Keratinocyte (primary cell): ENCODE measurements around the gene OSBPL1A. TPM values are rescaled to one million over a fixed set of nuclear protein-coding genes. Genes with fewer than 3 reads are reported as not detected.

Source experiments
- DNase-seq: peaks from one replicate; pipeline ENCODE4 v3.0.0-alpha.2; 2011; ENCODE audit warnings: low read depth, missing footprints, low spot score
- FAIRE-seq: peaks from 2 replicates; lab custom pipeline; 2011; peaks lifted over from hg19 to GRCh38; lab: Jason Lieb, UNC
- H2AFZ ChIP-seq: 2 replicates; pipeline ENCODE4 v1.6.0; 2012; ENCODE audit warnings: low read length, control low read depth, inconsistent platforms; ENCODE audit not compliant: control insufficient read depth
- H3K27ac ChIP-seq: 2 replicates; pipeline ENCODE4 v1.5.1; 2011; ENCODE audit warnings: low read length; ENCODE audit not compliant: control insufficient read depth, insufficient read depth
- H3K27me3 ChIP-seq: 3 replicates; pipeline ENCODE4 v1.6.0; 2011; ENCODE audit warnings: low read length; ENCODE audit not compliant: control insufficient read depth, insufficient read depth; ENCODE audit errors: extremely low read depth
- H3K36me3 ChIP-seq, 2 experiments: 2 replicates in 1 of 2; 3 replicates in 1 of 2; pipeline ENCODE4 v1.5.1; 2011; ENCODE audit warnings: low read length in 2 of 2, mild to moderate bottlenecking in 1 of 2; ENCODE audit not compliant: control insufficient read depth in 2 of 2, insufficient read depth in 2 of 2; ENCODE audit errors: extremely low read depth in 1 of 2
- H3K4me1 ChIP-seq: 3 replicates; pipeline ENCODE4 v1.5.1; 2011; ENCODE audit warnings: low read length; ENCODE audit not compliant: control insufficient read depth, insufficient read depth; ENCODE audit errors: extremely low read depth
- H3K4me2 ChIP-seq: 3 replicates; pipeline ENCODE4 v1.6.0; 2011; ENCODE audit warnings: low read depth, low read length; ENCODE audit not compliant: control insufficient read depth, insufficient read depth; ENCODE audit errors: extremely low read depth
- H3K4me3 ChIP-seq, 3 experiments: fragments of 200-600 bp in 1 of 3; sonication (generic) in 1 of 3; 2 replicates in 2 of 3; 3 replicates in 1 of 3; pipeline ENCODE4 v1.5.1; 2011 to 2016; ENCODE audit warnings: low read length in 3 of 3, mild to moderate bottlenecking in 3 of 3, control low read depth in 2 of 3, inconsistent platforms in 1 of 3, low read depth in 1 of 3, mixed read lengths in 1 of 3, mixed run types in 1 of 3, moderate library complexity in 1 of 3; ENCODE audit not compliant: control insufficient read depth in 2 of 3, insufficient read depth in 2 of 3; ENCODE audit errors: extremely low read depth in 1 of 3
- H3K79me2 ChIP-seq: 2 replicates; pipeline ENCODE4 v1.6.0; 2012; ENCODE audit warnings: low read length; ENCODE audit not compliant: control insufficient read depth, insufficient read depth
- H3K9ac ChIP-seq: 3 replicates; pipeline ENCODE4 v1.6.0; 2011; ENCODE audit warnings: low read length; ENCODE audit not compliant: control insufficient read depth, insufficient read depth; ENCODE audit errors: extremely low read depth
- H3K9me1 ChIP-seq: 3 replicates; pipeline ENCODE4 v1.6.0; 2011; ENCODE audit warnings: low read length; ENCODE audit not compliant: control insufficient read depth, insufficient read depth; ENCODE audit errors: extremely low read depth
- H3K9me3 ChIP-seq: 2 replicates; pipeline ENCODE4 v1.5.1; 2012; ENCODE audit warnings: low read depth, low read length; ENCODE audit not compliant: control insufficient read depth
- H4K20me1 ChIP-seq: 3 replicates; pipeline ENCODE4 v1.6.0; 2011; ENCODE audit warnings: low read length; ENCODE audit not compliant: control insufficient read depth, insufficient read depth; ENCODE audit errors: extremely low read depth
- EZH2 ChIP-seq: IDR thresholded peaks from one replicate; pipeline ENCODE4 v1.6.1; 2012; ENCODE audit warnings: inconsistent platforms, mild to moderate bottlenecking, low read length, moderate library complexity
- dilution Hi-C: fragments of 300-500 bp; cut with MboI; formaldehyde crosslinking; loops from one replicate; pipeline ENCODE4 v1.7.0; 2020; ENCODE audit warnings: low sequenced_read_pairs; ENCODE audit not compliant: extremely low pct_ligation_motif_present
- polyA plus RNA-seq, 5 experiments: library from polyadenylated mRNA; depleted of rRNA in 3 of 5; stranded (reverse) in 3 of 5; stranded (forward) in 1 of 5; unstranded in 1 of 5; fragments of >200 nt; gene quantifications; 1 replicate in 1 of 5; 2 replicates in 3 of 5; 3 replicates in 1 of 5; pipeline versions ENCODE4 v1.2.1 to v1.2.3, GENCODE V29; 2011 to 2012; ENCODE audit warnings: missing spikeins in 2 of 5, low read depth in 1 of 5, low replicate concordance in 1 of 5
- TF ChIP-seq, protein P1 (sequence below), 3 experiments: IDR thresholded peaks in 1 of 3; conservative IDR thresholded peaks in 1 of 3; optimal IDR thresholded peaks in 1 of 3; 2 replicates in 2 of 3; 3 replicates in 1 of 3; pipeline versions ENCODE3 to v1.5.1; 2011; ENCODE audit warnings: low read length in 3 of 3, mild to moderate bottlenecking in 3 of 3, moderate library complexity in 2 of 3, control low read depth in 1 of 3, inconsistent platforms in 1 of 3; ENCODE audit not compliant: insufficient read depth in 2 of 3; ENCODE audit errors: extremely low read depth in 1 of 3

The OSBPL1A gene
- polyA plus RNA-seq, 1 donor (not counting 4 experiments of a cell fraction or from before 2014, with no cell fraction given), result 17.7 TPM

DNA sequence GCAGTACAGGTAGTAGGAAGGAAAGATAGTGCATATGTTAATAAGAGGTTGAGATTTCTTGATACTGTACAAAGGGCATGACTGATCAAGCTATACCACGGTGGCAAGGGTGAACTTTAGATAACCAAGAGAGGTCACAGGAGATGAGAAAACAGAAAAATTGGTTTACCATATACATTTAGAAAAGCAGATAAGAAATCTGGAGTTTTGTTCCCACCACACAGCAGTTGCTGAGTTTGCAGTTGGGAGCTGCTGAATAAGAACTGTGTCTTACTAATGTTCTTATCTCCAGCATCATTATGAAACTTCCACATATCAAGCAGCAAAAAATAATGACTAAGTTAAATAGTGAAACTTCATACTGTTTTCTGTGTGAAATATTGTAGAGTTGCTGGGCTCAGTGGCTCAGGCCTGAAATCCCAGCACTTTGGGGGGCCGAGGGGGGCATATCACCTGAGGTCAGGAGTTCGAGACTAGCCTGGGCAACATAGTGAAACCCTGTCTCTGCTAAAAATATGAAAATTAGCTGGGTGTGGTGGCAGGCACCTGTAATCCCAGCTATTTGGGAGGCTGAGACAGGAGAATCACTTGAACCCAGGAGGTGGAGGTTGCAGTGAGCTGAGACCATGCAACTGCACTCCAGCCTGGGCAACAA is 16.9 kb upstream of the OSBPL1A start:
- Histone ChIP-seq H3K9ac (no peak overlapping the region), H3K4me1 (no peaks in the 10 kb centered on the region), H3K79me2 (no peaks in the 10 kb centered on the region), H3K4me3 (no peak overlapping the region), H3K27me3 (no peaks in the 10 kb centered on the region), H3K9me1 (no peaks in the 10 kb centered on the region), H3K9me3 (no peaks in the 10 kb centered on the region), H3K27ac (no peak overlapping the region), H2AFZ (no peak overlapping the region), H3K36me3 (no peaks in the 10 kb centered on the region), H4K20me1 (no peaks in the 10 kb centered on the region), H3K4me2 (no peak overlapping the region)
- dilution Hi-C loops, result no loop called here
- DNase-seq (no peak), FAIRE-seq (no peak)
- TF ChIP-seq, protein P1, sequence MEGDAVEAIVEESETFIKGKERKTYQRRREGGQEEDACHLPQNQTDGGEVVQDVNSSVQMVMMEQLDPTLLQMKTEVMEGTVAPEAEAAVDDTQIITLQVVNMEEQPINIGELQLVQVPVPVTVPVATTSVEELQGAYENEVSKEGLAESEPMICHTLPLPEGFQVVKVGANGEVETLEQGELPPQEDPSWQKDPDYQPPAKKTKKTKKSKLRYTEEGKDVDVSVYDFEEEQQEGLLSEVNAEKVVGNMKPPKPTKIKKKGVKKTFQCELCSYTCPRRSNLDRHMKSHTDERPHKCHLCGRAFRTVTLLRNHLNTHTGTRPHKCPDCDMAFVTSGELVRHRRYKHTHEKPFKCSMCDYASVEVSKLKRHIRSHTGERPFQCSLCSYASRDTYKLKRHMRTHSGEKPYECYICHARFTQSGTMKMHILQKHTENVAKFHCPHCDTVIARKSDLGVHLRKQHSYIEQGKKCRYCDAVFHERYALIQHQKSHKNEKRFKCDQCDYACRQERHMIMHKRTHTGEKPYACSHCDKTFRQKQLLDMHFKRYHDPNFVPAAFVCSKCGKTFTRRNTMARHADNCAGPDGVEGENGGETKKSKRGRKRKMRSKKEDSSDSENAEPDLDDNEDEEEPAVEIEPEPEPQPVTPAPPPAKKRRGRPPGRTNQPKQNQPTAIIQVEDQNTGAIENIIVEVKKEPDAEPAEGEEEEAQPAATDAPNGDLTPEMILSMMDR (optimal IDR thresholded peaks at IDR 0.05 in 1 of 3, IDR thresholded peaks at IDR 0.05 in 1 of 3, conservative IDR thresholded peaks at IDR 0.05 in 1 of 3; ENCODE audit: extremely low read depth in 1 of 3, insufficient read depth in 2 of 3, low read length in 3 of 3), result no peak
- TF ChIP-seq EZH2, result no peak

DNA sequence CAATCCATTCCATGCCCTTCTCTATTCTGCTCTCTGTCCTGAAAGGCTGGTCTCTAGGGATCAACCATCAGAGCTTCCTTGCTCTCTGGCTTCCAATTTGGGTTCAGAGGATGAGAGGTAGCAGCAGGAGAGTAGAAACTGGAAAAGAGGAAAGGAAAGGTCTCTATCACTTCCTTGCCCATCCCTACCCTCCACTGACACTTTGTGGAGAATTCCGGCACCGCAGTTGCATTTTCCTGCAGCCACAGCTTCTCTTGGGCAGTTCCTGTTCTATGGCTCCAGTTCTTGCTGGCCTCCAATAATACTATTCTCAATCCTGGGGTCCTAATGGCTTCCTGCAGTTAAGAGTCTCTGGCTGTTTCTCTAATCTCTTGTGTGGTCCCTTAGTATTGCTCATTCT is 15.5 kb upstream of the OSBPL1A start:
- Histone ChIP-seq H3K4me3 (no peak overlapping the region), H2AFZ (no peak overlapping the region), H3K36me3 (no peaks in the 10 kb centered on the region), H3K9me1 (no peaks in the 10 kb centered on the region), H3K4me1 (no peaks in the 10 kb centered on the region), H3K4me2 (no peak overlapping the region), H3K79me2 (no peaks in the 10 kb centered on the region), H3K9ac (no peak overlapping the region), H3K9me3 (no peaks in the 10 kb centered on the region), H4K20me1 (no peaks in the 10 kb centered on the region), H3K27me3 (no peaks in the 10 kb centered on the region), H3K27ac (no peak overlapping the region)
- dilution Hi-C loops, result no loop called here
- DNase-seq, result no peak
- FAIRE-seq, result no peak
- TF ChIP-seq, protein P1 (optimal IDR thresholded peaks at IDR 0.05 in 1 of 3, IDR thresholded peaks at IDR 0.05 in 1 of 3, conservative IDR thresholded peaks at IDR 0.05 in 1 of 3; ENCODE audit: extremely low read depth in 1 of 3, insufficient read depth in 2 of 3, low read length in 3 of 3), result peak; percentile 24 to 68 (median 46)
- TF ChIP-seq EZH2, result no peak
